ENCODE data around the gene CGNL1.

GRCh38 chr15:57565311-57565710, 189.0 kb downstream of the CGNL1 start:
- no peak for TF ChIP-seq CTCF (IDR thresholded peaks at IDR 0.05; ENCODE audit: poor library complexity)
- no peak for TF ChIP-seq EZH2phosphoT487 (IDR thresholded peaks at IDR 0.05; ENCODE audit: low read depth, severe bottlenecking, unreplicated experiment)
- no peak for TF ChIP-seq EZH2 (IDR thresholded peaks at IDR 0.05; ENCODE audit: borderline replicate concordance)

Data from hepatocyte (in vitro differentiated cells).